Measurements from ENCODE around the gene BMPER.

GRCh38 chr7:34080513-34080912 is 175.2 kb downstream of the BMPER start:
- TF ChIP-seq CTCF (IDR thresholded peaks at IDR 0.05; ENCODE audit: poor library complexity) (no peak), EZH2 (IDR thresholded peaks at IDR 0.05; ENCODE audit: borderline replicate concordance) (no peak)
